ENCODE results near the gene BRF1.

- TF ChIP-seq POLR2AphosphoS5 (IDR thresholded peaks at IDR 0.05) = no peak
- TF ChIP-seq, protein P1, sequence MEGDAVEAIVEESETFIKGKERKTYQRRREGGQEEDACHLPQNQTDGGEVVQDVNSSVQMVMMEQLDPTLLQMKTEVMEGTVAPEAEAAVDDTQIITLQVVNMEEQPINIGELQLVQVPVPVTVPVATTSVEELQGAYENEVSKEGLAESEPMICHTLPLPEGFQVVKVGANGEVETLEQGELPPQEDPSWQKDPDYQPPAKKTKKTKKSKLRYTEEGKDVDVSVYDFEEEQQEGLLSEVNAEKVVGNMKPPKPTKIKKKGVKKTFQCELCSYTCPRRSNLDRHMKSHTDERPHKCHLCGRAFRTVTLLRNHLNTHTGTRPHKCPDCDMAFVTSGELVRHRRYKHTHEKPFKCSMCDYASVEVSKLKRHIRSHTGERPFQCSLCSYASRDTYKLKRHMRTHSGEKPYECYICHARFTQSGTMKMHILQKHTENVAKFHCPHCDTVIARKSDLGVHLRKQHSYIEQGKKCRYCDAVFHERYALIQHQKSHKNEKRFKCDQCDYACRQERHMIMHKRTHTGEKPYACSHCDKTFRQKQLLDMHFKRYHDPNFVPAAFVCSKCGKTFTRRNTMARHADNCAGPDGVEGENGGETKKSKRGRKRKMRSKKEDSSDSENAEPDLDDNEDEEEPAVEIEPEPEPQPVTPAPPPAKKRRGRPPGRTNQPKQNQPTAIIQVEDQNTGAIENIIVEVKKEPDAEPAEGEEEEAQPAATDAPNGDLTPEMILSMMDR (IDR thresholded peaks at IDR 0.05) = no peak
Observed at GRCh38 chr14:105182296-105183020, 118.3 kb downstream of the BRF1 start.

Measured in suprapubic skin (tissue), 3 donors.